Measurements from ENCODE around the gene STAG1.
"Not testable (repeated sequence)": the region's sequence is repeated elsewhere in the genome, so short reads cannot be mapped to it uniquely, and the experiment has no call there.

STAG1 gene

GRCh38 chr3:136645915-136646314 is 106.3 kb downstream of the STAG1 start:
- no peak for DNase-seq (ENCODE audit: low read depth)

- DNase-seq (ENCODE audit: low read depth) = no peak
These were observed 108.0 kb downstream of the STAG1 start for GRCh38 chr3:136644212-136644611.

GRCh38 chr3:136643380-136643779 is 108.8 kb downstream of the STAG1 start:
- not testable (repeated sequence) for DNase-seq (ENCODE audit: low read depth)

GRCh38 chr3:136642711-136643110 is 109.5 kb downstream of the STAG1 start:
- no peak for DNase-seq (ENCODE audit: low read depth)

GRCh38 chr3:136639069-136639468 is 113.1 kb downstream of the STAG1 start:
- no peak for DNase-seq (ENCODE audit: low read depth)

- DNase-seq (ENCODE audit: low read depth) = no peak
These were observed 115.0 kb downstream of the STAG1 start for GRCh38 chr3:136637176-136637575.

GRCh38 chr3:136634821-136635220 is 117.4 kb downstream of the STAG1 start:
- no peak for DNase-seq (ENCODE audit: low read depth)

- DNase-seq (ENCODE audit: low read depth) = no peak
These were observed 119.5 kb downstream of the STAG1 start for GRCh38 chr3:136632625-136633081.

- DNase-seq (ENCODE audit: low read depth) = no peak
These were observed 120.8 kb downstream of the STAG1 start for GRCh38 chr3:136631424-136631823.

- no peak for DNase-seq (ENCODE audit: low read depth)
These were observed 121.3 kb downstream of the STAG1 start for GRCh38 chr3:136630915-136631314.

GRCh38 chr3:136626493-136626892 is 125.7 kb downstream of the STAG1 start:
- DNase-seq (ENCODE audit: low read depth) = peak; percentile 17

- DNase-seq (ENCODE audit: low read depth) = peak; percentile 33
These were observed 127.0 kb downstream of the STAG1 start for GRCh38 chr3:136624894-136625815.

GRCh38 chr3:136624371-136624770 is 127.8 kb downstream of the STAG1 start:
- DNase-seq (ENCODE audit: low read depth) = no peak

- peak; percentile 28 for DNase-seq (ENCODE audit: low read depth)
These were observed 130.6 kb downstream of the STAG1 start for GRCh38 chr3:136621628-136622027.

GRCh38 chr3:136620436-136620835 is 131.7 kb downstream of the STAG1 start:
- DNase-seq (ENCODE audit: low read depth) = no peak

GRCh38 chr3:136617969-136618525 is 134.1 kb downstream of the STAG1 start:
- DNase-seq (ENCODE audit: low read depth) = not testable (repeated sequence)

- DNase-seq (ENCODE audit: low read depth) = no peak
These were observed 135.0 kb downstream of the STAG1 start for GRCh38 chr3:136617198-136617597.

GRCh38 chr3:136612512-136612911 is 139.7 kb downstream of the STAG1 start:
- DNase-seq (ENCODE audit: low read depth) = no peak

- no peak for DNase-seq (ENCODE audit: low read depth)
These were observed 145.2 kb downstream of the STAG1 start for GRCh38 chr3:136606990-136607389.

GRCh38 chr3:136606216-136606615 is 146.0 kb downstream of the STAG1 start:
- not testable (repeated sequence) for DNase-seq (ENCODE audit: low read depth)

GRCh38 chr3:136604961-136605360 is 147.2 kb downstream of the STAG1 start:
- peak; percentile 45 for DNase-seq (ENCODE audit: low read depth)

- DNase-seq (ENCODE audit: low read depth) = no peak
These were observed 149.4 kb downstream of the STAG1 start for GRCh38 chr3:136602818-136603217.

Measured in ELR (cell line).